Duodenal mucosa (tissue), 2 donors: ENCODE measurements around the gene KIAA0586.
"Not testable (repeated sequence)": the region's sequence is repeated elsewhere in the genome, so short reads cannot be mapped to it uniquely, and the experiment has no call there.

Source experiments
- H3K27ac ChIP-seq: one replicate; pipeline ENCODE4 v1.7.0; 2013; ENCODE audit warnings: low read depth, low read length
- H3K27me3 ChIP-seq, 2 donors: one replicate each; pipeline ENCODE4 v1.7.0; 2013; ENCODE audit warnings: low read length in 2 of 2, control low read depth in 1 of 2; ENCODE audit not compliant: insufficient read depth in 2 of 2, control insufficient read depth in 1 of 2
- H3K36me3 ChIP-seq, 2 donors: one replicate each; pipeline ENCODE4 v1.7.0; 2013; ENCODE audit warnings: low read length in 2 of 2, control low read depth in 1 of 2; ENCODE audit not compliant: insufficient read depth in 2 of 2, control insufficient read depth in 1 of 2
- H3K4me1 ChIP-seq, 2 donors: one replicate each; pipeline ENCODE4 v1.7.0; 2013; ENCODE audit warnings: low read length in 2 of 2, control low read depth in 1 of 2; ENCODE audit not compliant: insufficient read depth in 2 of 2, control insufficient read depth in 1 of 2
- H3K4me3 ChIP-seq, 2 donors: one replicate each; pipeline ENCODE4 v1.7.0; 2013; ENCODE audit warnings: low read length in 2 of 2, low read depth in 1 of 2
- H3K9ac ChIP-seq, 2 donors: one replicate each; pipeline ENCODE4 v1.7.0; 2013; ENCODE audit warnings: low read length in 2 of 2, low read depth in 1 of 2
- H3K9me3 ChIP-seq, 2 donors: one replicate each; pipeline ENCODE4 v1.7.0; 2013; ENCODE audit warnings: low read length in 2 of 2, control low read depth in 1 of 2; ENCODE audit not compliant: control insufficient read depth in 1 of 2

Gene KIAA0586

DNA sequence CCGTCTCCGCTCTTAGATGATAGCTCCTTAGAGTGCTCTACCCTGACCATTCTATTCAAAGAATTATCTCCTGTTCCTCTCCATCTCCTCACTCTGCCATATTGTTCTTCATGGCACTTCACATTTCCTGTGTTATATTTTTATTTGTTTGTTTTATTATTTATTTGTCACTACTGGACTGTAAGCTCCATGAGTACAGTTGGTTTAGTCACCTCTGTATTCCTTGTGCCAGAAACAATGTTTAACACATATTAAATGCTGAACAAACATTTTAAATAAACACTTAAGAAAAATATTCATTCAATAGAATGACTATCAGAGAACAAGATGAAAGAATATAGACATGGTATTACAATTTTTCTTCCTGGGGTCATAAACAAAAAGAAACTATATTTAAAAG is 35.6 kb downstream of the KIAA0586 start:
- Histone ChIP-seq H3K9ac (no peak overlapping the region), H3K27me3 (no peaks in the 10 kb centered on the region), H3K9me3 (no peaks in the 10 kb centered on the region), H3K4me3 (no peak overlapping the region), H3K27ac (no peak overlapping the region), H3K4me1 (no peaks in the 10 kb centered on the region), H3K36me3 (peaks cover 10 to 46% of the 10 kb centered on the region in 2 donors)

DNA sequence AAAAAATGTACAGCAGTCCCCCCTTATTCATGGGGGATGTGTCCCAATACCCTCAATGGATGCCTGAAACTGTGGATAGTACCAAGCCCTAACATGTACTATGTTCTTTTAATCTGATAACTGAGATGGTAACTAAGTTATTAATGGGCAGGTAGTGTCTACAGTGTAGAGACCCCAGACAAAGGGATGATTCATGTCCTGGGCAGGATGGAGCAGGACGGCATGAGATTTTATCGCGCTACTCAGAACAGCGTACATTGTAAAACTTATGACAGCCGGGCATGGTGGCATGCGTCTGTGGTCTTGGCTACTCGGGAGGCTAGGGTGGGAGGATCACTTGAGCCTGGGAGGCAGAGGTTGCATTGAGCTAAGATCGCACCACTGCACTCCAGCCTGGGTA is 37.1 kb downstream of the KIAA0586 start:
- Histone ChIP-seq H3K4me1 (no peaks in the 10 kb centered on the region), H3K9ac (no peak overlapping the region), H3K27ac (no peak overlapping the region), H3K27me3 (no peaks in the 10 kb centered on the region), H3K4me3 (no peak overlapping the region), H3K36me3 (peaks cover 17 to 48% of the 10 kb centered on the region in 2 donors), H3K9me3 (no peaks in the 10 kb centered on the region)

GRCh38 chr14:58465421-58465820 is 37.9 kb downstream of the KIAA0586 start:
- Histone ChIP-seq H3K9me3 (no peaks in the 10 kb centered on the region), H3K27ac (no peak overlapping the region), H3K4me1 (no peaks in the 10 kb centered on the region), H3K36me3 (peaks cover 14 to 48% of the 10 kb centered on the region in 2 donors), H3K9ac (no peak overlapping the region), H3K27me3 (no peaks in the 10 kb centered on the region), H3K4me3 (no peak overlapping the region)

DNA sequence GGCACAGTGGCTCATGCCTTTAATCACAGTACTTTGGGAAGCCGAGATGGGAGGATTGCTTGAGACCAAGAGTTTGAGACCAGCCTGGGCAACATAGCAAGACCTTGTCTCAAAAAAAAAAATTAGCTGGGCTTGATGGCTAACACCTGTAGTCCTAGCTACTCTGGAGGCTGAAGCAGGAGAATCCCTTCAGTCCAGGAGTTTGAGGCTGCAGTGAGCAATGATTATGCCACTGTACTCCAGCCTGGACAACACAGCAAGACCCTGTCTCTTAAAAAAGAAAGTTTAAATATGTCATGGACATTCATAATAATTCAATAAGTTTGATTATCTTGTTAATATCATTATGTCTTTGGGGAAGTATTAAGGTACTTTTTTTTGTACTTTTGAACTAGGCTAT is 38.9 kb downstream of the KIAA0586 start:
- Histone ChIP-seq H3K9ac (no peak overlapping the region), H3K27ac (no peak overlapping the region), H3K36me3 (peaks cover 14 to 41% of the 10 kb centered on the region in 2 donors), H3K4me1 (no peaks in the 10 kb centered on the region), H3K4me3 (no peak overlapping the region), H3K9me3 (no peaks in the 10 kb centered on the region), H3K27me3 (no peaks in the 10 kb centered on the region)

DNA sequence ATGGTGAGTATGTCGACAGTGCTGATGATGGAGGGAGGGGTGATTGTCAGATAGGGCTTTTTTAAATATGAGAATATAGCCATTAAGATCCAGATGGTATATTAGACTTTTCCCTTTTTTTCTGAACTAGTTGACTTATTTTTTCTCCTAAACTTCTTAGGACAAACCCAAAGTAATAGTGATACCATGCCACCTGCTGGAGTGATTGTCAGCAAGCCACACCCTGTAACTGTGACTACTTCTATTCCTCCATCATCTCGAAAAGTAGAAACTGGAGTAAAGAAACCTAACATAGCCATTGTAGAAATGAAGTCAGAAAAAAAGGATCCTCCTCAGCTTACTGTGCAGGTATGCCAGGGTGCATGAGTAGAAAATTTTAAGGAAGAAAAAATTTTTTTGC is 40.1 kb downstream of the KIAA0586 start:
- no peaks in the 10 kb centered on the region for H3K9me3 ChIP-seq
- peaks cover 14 to 36% of the 10 kb centered on the region in 2 donors for H3K36me3 ChIP-seq
- H3K27me3 ChIP-seq, result no peaks in the 10 kb centered on the region
- no peak overlapping the region for H3K9ac ChIP-seq
- H3K4me1 ChIP-seq, result no peaks in the 10 kb centered on the region
- H3K27ac ChIP-seq, result no peak overlapping the region
- no peak overlapping the region for H3K4me3 ChIP-seq

GRCh38 chr14:58469309-58469708 is 41.8 kb downstream of the KIAA0586 start:
- no peak overlapping the region for H3K27ac ChIP-seq

DNA sequence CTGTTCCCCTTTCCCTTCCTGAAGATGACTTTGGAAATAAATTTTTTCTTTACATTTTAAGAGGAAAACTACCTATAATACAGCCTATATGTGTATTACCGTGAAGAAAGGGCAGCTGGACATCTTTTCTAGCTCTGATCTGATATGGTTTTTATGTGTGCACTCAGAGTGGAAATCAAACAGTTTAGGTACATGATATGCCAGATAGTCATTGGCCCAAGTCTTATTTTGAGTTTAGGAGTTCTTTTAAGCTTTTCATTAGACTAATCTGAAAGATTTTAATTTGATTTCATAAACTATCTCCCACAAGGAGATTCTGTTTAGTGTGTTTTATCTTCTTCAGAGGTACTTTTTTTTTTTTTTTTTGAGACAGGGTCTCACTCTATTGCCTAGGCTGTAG is 48.8 kb downstream of the KIAA0586 start:
- Histone ChIP-seq H3K4me1 (no peaks in the 10 kb centered on the region), H3K9me3 (no peaks in the 10 kb centered on the region), H3K36me3 (peaks cover 10 to 24% of the 10 kb centered on the region in 2 donors), H3K4me3 (no peak overlapping the region), H3K27me3 (no peaks in the 10 kb centered on the region), H3K27ac (no peak overlapping the region), H3K9ac (no peak overlapping the region)

More at GRCh38 chr14:58469309-58469708, 41.8 kb downstream of the KIAA0586 start:
- Histone ChIP-seq H3K9ac (no peak overlapping the region), H3K4me3 (no peak overlapping the region), H3K9me3 (no peaks in the 10 kb centered on the region), H3K27me3 (no peaks in the 10 kb centered on the region), H3K4me1 (no peaks in the 10 kb centered on the region), H3K36me3 (peaks cover 13 to 32% of the 10 kb centered on the region in 2 donors)

DNA sequence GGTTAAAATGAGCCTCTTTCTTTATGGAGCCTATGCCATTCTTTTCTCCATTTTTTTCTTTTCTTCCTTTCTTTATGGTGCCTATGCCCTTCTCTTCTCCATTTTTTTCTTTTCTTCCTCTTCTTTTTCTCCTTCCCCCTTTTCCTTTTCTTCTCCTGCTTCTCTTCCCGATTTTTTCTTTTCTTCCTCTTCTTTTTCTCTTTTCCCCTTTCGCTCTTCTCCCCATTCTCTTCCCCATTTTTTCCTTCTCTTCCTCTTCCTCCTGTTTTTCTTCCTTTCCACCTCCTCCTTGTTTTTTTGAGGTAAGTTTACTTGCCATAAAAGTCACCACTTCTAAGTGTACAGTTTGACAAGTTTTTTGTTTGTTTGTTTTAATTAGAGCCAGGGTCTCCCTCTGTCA is 50.1 kb downstream of the KIAA0586 start:
- H3K9ac ChIP-seq, result no peak overlapping the region
- H3K4me1 ChIP-seq, result no peaks in the 10 kb centered on the region
- no peak overlapping the region for H3K4me3 ChIP-seq
- H3K9me3 ChIP-seq, result no peaks in the 10 kb centered on the region
- no peaks in the 10 kb centered on the region for H3K27me3 ChIP-seq
- no peak overlapping the region for H3K27ac ChIP-seq
- H3K36me3 ChIP-seq, result peaks cover 10 to 24% of the 10 kb centered on the region in 2 donors

DNA sequence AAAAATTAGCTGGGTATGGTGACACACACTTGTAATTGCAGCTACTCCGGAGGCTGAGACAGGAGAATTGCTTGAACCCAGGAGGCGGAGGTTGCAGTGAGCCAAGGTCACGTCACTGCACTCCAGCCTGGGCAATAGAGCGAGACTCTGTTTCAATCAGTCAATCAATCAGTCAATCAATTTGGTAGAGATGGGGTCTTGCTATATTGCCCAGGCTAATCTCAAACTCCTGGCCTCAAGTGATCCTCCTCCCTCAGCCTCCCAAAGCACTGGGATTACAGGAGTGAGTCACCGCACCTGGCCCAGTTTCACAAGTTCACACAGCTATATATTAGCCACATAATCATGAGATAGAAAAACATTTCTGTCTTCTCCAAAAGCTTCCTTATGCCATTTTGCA is 50.8 kb downstream of the KIAA0586 start:
- not testable (repeated sequence) for H3K9ac ChIP-seq, H3K27ac ChIP-seq, H3K27me3 ChIP-seq, H3K4me3 ChIP-seq, H3K9me3 ChIP-seq, H3K4me1 ChIP-seq
- peaks cover 10 to 31% of the 10 kb centered on the region in 2 donors for H3K36me3 ChIP-seq

GRCh38 chr14:58479975-58480374 is 52.5 kb downstream of the KIAA0586 start:
- no peaks in the 10 kb centered on the region for H3K27me3 ChIP-seq
- no peaks in the 10 kb centered on the region for H3K9me3 ChIP-seq
- no peak overlapping the region for H3K4me3 ChIP-seq
- peaks cover 1 to 29% of the 10 kb centered on the region in 2 donors for H3K36me3 ChIP-seq
- no peak overlapping the region for H3K9ac ChIP-seq
- no peak overlapping the region for H3K27ac ChIP-seq
- no peaks in the 10 kb centered on the region for H3K4me1 ChIP-seq

DNA sequence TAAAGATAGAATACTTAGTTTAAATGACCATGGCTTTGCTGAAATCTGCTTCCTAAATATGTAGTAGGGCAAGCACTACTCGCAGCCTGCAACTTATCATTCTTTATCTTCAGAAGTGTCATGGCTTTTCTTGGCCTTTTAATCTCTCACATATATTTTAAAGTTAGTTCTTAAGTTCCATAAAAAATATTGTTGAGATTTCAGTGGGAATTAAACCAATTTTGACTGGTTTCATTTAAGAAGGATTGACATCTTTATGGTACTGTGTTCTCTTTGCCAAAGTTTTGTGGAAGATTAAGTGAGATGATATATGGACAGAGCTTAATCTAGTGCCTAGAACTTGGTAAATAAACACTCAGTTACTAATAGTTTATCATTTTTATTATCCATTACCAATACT is 56.7 kb downstream of the KIAA0586 start:
- no peaks in the 10 kb centered on the region for H3K4me1 ChIP-seq
- no peaks in the 10 kb centered on the region for H3K27me3 ChIP-seq
- no peak overlapping the region for H3K9ac ChIP-seq
- H3K27ac ChIP-seq, result no peak overlapping the region
- H3K9me3 ChIP-seq, result no peaks in the 10 kb centered on the region
- H3K4me3 ChIP-seq, result no peak overlapping the region
- peaks cover 0 to 30% of the 10 kb centered on the region in 2 donors for H3K36me3 ChIP-seq
